ENCODE results near the gene SOCS1. TPM values are rescaled to one million over a fixed set of nuclear protein-coding genes. Genes with fewer than 3 reads are reported as not detected.
A peak's percentile ranks its signal among the peaks of the same experiment; 100 is the strongest.

SOCS1 gene
- total and polyA plus RNA-seq, 9 of the 15 experiments (the other 6 are each of a cell fraction or from before 2014, with no cell fraction given), result 0.04 to 7.5 (median 2.3) TPM

DNA sequence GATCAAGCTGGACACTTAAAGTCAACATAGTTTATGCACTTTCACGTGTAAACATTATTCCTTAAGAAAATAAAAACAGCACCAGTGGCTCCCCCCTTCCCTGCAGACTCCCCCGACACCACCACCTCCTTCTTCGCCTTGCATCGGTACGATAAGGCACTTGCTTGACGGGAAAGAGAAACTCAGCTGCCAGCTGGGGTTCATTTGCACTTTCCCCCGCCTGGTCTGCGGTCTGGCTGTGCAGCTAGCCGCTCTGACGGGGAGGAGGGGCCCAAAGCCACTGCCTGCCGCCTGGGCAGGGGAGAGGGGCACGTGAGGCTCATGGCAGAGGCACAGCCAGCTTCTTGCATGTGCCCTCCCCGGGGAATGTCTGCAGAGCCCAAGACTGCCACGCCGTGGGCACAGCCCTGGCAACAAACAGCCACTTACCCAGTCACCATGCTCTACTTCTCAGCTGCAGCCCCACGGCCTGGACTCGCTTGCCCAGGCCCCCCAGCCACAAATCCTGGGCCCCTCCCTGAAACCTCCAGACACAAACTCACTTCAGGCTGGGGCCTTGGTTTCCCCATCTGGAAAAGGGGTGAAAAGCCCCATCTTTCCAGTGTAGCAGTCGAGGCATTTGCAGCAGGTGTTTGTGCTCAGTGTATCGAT, 41.6 kb upstream of the SOCS1 start (continued):
- TF ChIP-seq SOX6 (IDR thresholded peaks at IDR 0.05) (peak; percentile 52; the same call in 1 of the 2 replicates), LEF1 (IDR thresholded peaks at IDR 0.05) (peak; percentile 39; the same call in 1 of the 2 replicates), SMARCA4 (IDR thresholded peaks at IDR 0.05) (peak; percentile 62; the same call in 1 of the 2 replicates), CBFA2T3 (IDR thresholded peaks at IDR 0.05) (peak; percentile 90), RAD21 (CRISPR knock-in tag; conservative IDR thresholded peaks at IDR 0.05 in 1 of 2, IDR thresholded peaks at IDR 0.05 in 1 of 2) (peak in 1 of 2 experiments; percentile 11; a peak in 1 of 4 replicates), HDAC8 (tag; IDR thresholded peaks at IDR 0.05) (no peak), RBFOX2 (IDR thresholded peaks at IDR 0.05; ENCODE audit: low read depth, low read length) (0 out of 2 replicates have a peak, but pooled peaks have one; percentile 16), ESRRA (IDR thresholded peaks at IDR 0.05; ENCODE audit: borderline replicate concordance, low read depth) (peak; percentile 58; the same call in 1 of the 2 replicates), KAT7 (CRISPR knock-in tag; IDR thresholded peaks at IDR 0.05; ENCODE audit: borderline replicate concordance) (no peak), REST (IDR thresholded peaks at IDR 0.05; ENCODE audit: borderline replicate concordance) (0 out of 2 replicates have a peak, but pooled peaks have one; percentile 14), REST (CRISPR knock-in tag; IDR thresholded peaks at IDR 0.05; ENCODE audit: low read depth) (no peak)
- TF ChIP-seq, protein P1, sequence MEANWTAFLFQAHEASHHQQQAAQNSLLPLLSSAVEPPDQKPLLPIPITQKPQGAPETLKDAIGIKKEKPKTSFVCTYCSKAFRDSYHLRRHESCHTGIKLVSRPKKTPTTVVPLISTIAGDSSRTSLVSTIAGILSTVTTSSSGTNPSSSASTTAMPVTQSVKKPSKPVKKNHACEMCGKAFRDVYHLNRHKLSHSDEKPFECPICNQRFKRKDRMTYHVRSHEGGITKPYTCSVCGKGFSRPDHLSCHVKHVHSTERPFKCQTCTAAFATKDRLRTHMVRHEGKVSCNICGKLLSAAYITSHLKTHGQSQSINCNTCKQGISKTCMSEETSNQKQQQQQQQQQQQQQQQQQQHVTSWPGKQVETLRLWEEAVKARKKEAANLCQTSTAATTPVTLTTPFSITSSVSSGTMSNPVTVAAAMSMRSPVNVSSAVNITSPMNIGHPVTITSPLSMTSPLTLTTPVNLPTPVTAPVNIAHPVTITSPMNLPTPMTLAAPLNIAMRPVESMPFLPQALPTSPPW (CRISPR knock-in tag; IDR thresholded peaks at IDR 0.05), result peak; percentile 97
- TF ChIP-seq, protein P2, sequence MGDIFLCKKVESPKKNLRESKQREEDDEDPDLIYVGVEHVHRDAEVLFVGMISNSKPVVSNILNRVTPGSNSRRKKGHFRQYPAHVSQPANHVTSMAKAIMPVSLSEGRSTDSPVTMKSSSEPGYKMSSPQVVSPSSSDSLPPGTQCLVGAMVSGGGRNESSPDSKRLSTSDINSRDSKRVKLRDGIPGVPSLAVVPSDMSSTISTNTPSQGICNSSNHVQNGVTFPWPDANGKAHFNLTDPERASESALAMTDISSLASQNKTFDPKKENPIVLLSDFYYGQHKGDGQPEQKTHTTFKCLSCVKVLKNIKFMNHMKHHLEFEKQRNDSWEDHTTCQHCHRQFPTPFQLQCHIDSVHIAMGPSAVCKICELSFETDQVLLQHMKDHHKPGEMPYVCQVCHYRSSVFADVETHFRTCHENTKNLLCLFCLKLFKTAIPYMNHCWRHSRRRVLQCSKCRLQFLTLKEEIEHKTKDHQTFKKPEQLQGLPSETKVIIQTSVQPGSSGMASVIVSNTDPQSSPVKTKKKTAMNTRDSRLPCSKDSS (IDR thresholded peaks at IDR 0.05; ENCODE audit: low read depth, partially characterized antibody), result no peak

Measured in K562 (cell line).